Lower leg skin (tissue), 4 donors: ENCODE data around the gene CLEC20A. TPM values are rescaled to one million over a fixed set of nuclear protein-coding genes. Genes with fewer than 3 reads are reported as not detected.

Experiments
- DNase-seq, 2 donors: peaks; one replicate each; pipeline ENCODE4 v3.0.0-alpha.2; 2019; ENCODE audit warnings: low spot score in 2 of 2
- H3K4me3 ChIP-seq: fragments of 200-600 bp; sonication (generic); 2 replicates; pipeline ENCODE4 v1.5.1; 2017; ENCODE audit warnings: mild to moderate bottlenecking, low read depth; ENCODE audit not compliant: poor library complexity, severe bottlenecking
- CTCF ChIP-seq, 3 donors: fragments of 450-650 bp; IDR thresholded peaks; one replicate each; pipeline ENCODE4 v1.5.1; 2016; ENCODE audit warnings: antibody characterized with exemption in 3 of 3, mild to moderate bottlenecking in 3 of 3, moderate library complexity in 2 of 3
- POLR2A ChIP-seq, 2 donors: fragments of 450-650 bp; IDR thresholded peaks; one replicate each; pipeline ENCODE4 v1.6.1; 2016 to 2017; ENCODE audit warnings: antibody characterized with exemption in 2 of 2, mild to moderate bottlenecking in 1 of 2, moderate library complexity in 1 of 2
- WGBS, 2 donors: methylation state at CpG; one replicate each; pipeline ENCODE4 v1.1.5; 2018; 5-methylcytosine and 5-hydroxymethylcytosine counted together
- intact Hi-C: fragments of 100-400 bp; cut with DNase I; formaldehyde crosslinking; loops from one replicate; pipeline ENCODE4 v1.15.0; 2023; ENCODE audit warnings: low total_unique reads
- total RNA-seq, 4 donors: library from RNA; depleted of rRNA; stranded (reverse); fragments of >200 nt; gene quantifications; one replicate each; pipeline ENCODE4 v1.1.0, GENCODE V29; 2016

Gene CLEC20A
- total RNA-seq, 4 donors from 2014 or later, result not detected

- peak in 1 of 2 donors; percentile 61 for DNase-seq
- intact Hi-C loops, result no loop called here
- no peak for TF ChIP-seq POLR2A (IDR thresholded peaks at IDR 0.05)
- no peak for TF ChIP-seq CTCF (IDR thresholded peaks at IDR 0.05)
- 83 to 98% methylated on average over 3 of the region's 3 CpGs for WGBS, 2 donors
- H3K4me3 ChIP-seq, result no peak overlapping the region
Measured at GRCh38 chr1:178502330-178502714, 5.6 kb upstream of the CLEC20A start.

- intact Hi-C loops, result no loop called here
- 43 to 45% methylated on average over 5 of the region's 5 CpGs for WGBS, 2 donors
- DNase-seq, result peak in 1 of 2 donors; percentile 90
- TF ChIP-seq CTCF (IDR thresholded peaks at IDR 0.05) (peak in 1 of 3 donors; percentile 16), POLR2A (IDR thresholded peaks at IDR 0.05) (no peak)
- no peak overlapping the region for H3K4me3 ChIP-seq
Measured at GRCh38 chr1:178501705-178502329, 5.1 kb upstream of the CLEC20A start.

GRCh38 chr1:178500936-178501554, 4.3 kb upstream of the CLEC20A start:
- intact Hi-C loops, result no loop called here
- DNase-seq, result no peak
- TF ChIP-seq CTCF (IDR thresholded peaks at IDR 0.05) (no peak), POLR2A (IDR thresholded peaks at IDR 0.05) (no peak)
- WGBS, 2 donors, result 91 to 93% methylated on average over 10 of the region's 10 CpGs
- H3K4me3 ChIP-seq, result no peak overlapping the region

- H3K4me3 ChIP-seq, result no peak overlapping the region
- 82 to 86% methylated on average over 11 of the region's 11 CpGs for WGBS, 2 donors
- intact Hi-C loops, result no loop called here
- DNase-seq, result no peak
- TF ChIP-seq CTCF (IDR thresholded peaks at IDR 0.05) (no peak), POLR2A (IDR thresholded peaks at IDR 0.05) (no peak)
Measured at GRCh38 chr1:178500091-178500770, 3.5 kb upstream of the CLEC20A start.

- TF ChIP-seq POLR2A (IDR thresholded peaks at IDR 0.05) (no peak), CTCF (IDR thresholded peaks at IDR 0.05) (no peak)
- no peak overlapping the region for H3K4me3 ChIP-seq
- intact Hi-C loops, result no loop called here
- DNase-seq, result peak in 1 of 2 donors; percentile 83
- WGBS, 2 donors, result 62 to 71% methylated on average over 16 of the region's 16 CpGs
Measured at GRCh38 chr1:178498896-178499675, 2.3 kb upstream of the CLEC20A start.
